Right lobe of liver (tissue), 4 donors: ENCODE data around the gene NFYC.

Source experiments
- POLR2A ChIP-seq: fragments of 450-650 bp; IDR thresholded peaks from one replicate; pipeline ENCODE4 v1.6.1; 2017; ENCODE audit warnings: antibody characterized with exemption, mild to moderate bottlenecking
- TF ChIP-seq, protein P1 (sequence below), 4 donors: fragments of 200-600 bp in 3 of 4; fragments of 450-650 bp in 1 of 4; IDR thresholded peaks; one replicate each; pipeline versions ENCODE4 v1.5.1 to v1.8.0; 2016 to 2022; ENCODE audit warnings: antibody characterized with exemption in 4 of 4, mild to moderate bottlenecking in 2 of 4
- donor health status: DM: no; HTN: no; CAD: no.
- donor health status: DM: no; HTN: no; CAD: no.
- donor health status: DM: no; HTN: yes; CAD: no.

DNA sequence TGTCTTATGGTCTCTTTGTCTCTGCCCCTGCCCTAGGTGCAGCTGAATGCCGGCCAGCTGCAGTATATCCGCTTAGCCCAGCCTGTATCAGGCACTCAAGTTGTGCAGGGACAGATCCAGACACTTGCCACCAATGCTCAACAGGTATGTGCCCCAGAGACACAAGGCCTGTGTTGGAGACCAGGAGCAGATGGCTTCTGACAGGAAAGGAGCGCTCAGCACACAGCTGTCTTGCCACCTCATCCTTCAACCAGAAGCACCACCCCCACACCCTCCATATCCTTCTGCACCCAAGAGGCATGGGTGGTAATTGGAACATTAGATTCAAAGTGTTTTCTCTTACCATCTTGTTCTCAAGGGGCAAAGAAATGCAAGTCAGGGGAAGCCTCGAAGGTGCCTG, 75.1 kb downstream of the NFYC start:
- TF ChIP-seq, protein P1, sequence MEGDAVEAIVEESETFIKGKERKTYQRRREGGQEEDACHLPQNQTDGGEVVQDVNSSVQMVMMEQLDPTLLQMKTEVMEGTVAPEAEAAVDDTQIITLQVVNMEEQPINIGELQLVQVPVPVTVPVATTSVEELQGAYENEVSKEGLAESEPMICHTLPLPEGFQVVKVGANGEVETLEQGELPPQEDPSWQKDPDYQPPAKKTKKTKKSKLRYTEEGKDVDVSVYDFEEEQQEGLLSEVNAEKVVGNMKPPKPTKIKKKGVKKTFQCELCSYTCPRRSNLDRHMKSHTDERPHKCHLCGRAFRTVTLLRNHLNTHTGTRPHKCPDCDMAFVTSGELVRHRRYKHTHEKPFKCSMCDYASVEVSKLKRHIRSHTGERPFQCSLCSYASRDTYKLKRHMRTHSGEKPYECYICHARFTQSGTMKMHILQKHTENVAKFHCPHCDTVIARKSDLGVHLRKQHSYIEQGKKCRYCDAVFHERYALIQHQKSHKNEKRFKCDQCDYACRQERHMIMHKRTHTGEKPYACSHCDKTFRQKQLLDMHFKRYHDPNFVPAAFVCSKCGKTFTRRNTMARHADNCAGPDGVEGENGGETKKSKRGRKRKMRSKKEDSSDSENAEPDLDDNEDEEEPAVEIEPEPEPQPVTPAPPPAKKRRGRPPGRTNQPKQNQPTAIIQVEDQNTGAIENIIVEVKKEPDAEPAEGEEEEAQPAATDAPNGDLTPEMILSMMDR (IDR thresholded peaks at IDR 0.05), result no peak
- no peak for TF ChIP-seq POLR2A
